Parathyroid adenoma (tissue), 2 donors: Measurements from ENCODE around the gene DDO.

Experiments used
- H2AFZ ChIP-seq: fragments of 300-600 bp; sonication (generic); one replicate; pipeline ENCODE4 v1.7.0; 2017; ENCODE audit warnings: antibody characterized with exemption, mild to moderate bottlenecking
- H3K27ac ChIP-seq: fragments of 300-600 bp; sonication (generic); one replicate; pipeline ENCODE4 v1.7.0; 2017
- H3K27me3 ChIP-seq: fragments of 300-600 bp; sonication (generic); one replicate; pipeline ENCODE4 v1.7.0; 2017; ENCODE audit warnings: low read length; ENCODE audit not compliant: control insufficient read depth, insufficient read depth
- H3K36me3 ChIP-seq: fragments of 300-600 bp; sonication (generic); one replicate; pipeline ENCODE4 v1.7.0; 2017; ENCODE audit warnings: low read length; ENCODE audit not compliant: control insufficient read depth, insufficient read depth
- H3K4me1 ChIP-seq: fragments of 300-600 bp; sonication (generic); one replicate; pipeline ENCODE4 v1.7.0; 2017; ENCODE audit warnings: control low read depth
- H3K4me2 ChIP-seq: fragments of 300-600 bp; sonication (generic); one replicate; pipeline ENCODE4 v1.7.0; 2017; ENCODE audit warnings: low read length
- H3K4me3 ChIP-seq: fragments of 300-600 bp; sonication (generic); one replicate; pipeline ENCODE4 v1.7.0; 2017; ENCODE audit warnings: low read depth, low read length
- H3K79me2 ChIP-seq: fragments of 300-600 bp; sonication (generic); one replicate; pipeline ENCODE4 v1.7.0; 2017; ENCODE audit warnings: control low read depth
- H3K9ac ChIP-seq: fragments of 300-600 bp; sonication (generic); one replicate; pipeline ENCODE4 v1.7.0; 2017; ENCODE audit warnings: mild to moderate bottlenecking
- H3K9me3 ChIP-seq: fragments of 300-600 bp; sonication (generic); one replicate; pipeline ENCODE4 v1.7.0; 2017; ENCODE audit warnings: low read length; ENCODE audit not compliant: control insufficient read depth
- CTCF ChIP-seq: fragments of 300-600 bp; sonication (generic); IDR thresholded peaks from one replicate; pipeline ENCODE4 v1.7.0; 2017; ENCODE audit warnings: antibody characterized with exemption, mild to moderate bottlenecking
- donor health status: primary hyperparathyroidism.

The DDO gene

GRCh38 chr6:110357298-110357663 lies 58.1 kb downstream of the DDO start:
- H3K4me1 ChIP-seq, result no peaks in the 10 kb centered on the region
- no peak overlapping the region for H3K27ac ChIP-seq

GRCh38 chr6:110356778-110357177 lies 58.6 kb downstream of the DDO start:
- H3K79me2 ChIP-seq, result no peaks in the 10 kb centered on the region
- H3K27ac ChIP-seq, result no peak overlapping the region
- no peak overlapping the region for H3K9ac ChIP-seq
- H3K27me3 ChIP-seq, result no peaks in the 10 kb centered on the region
- H3K9me3 ChIP-seq, result no peaks in the 10 kb centered on the region
- H2AFZ ChIP-seq, result no peak overlapping the region
- no peaks in the 10 kb centered on the region for H3K4me1 ChIP-seq
- TF ChIP-seq CTCF, result no peak
- no peaks in the 10 kb centered on the region for H3K36me3 ChIP-seq
- no peak overlapping the region for H3K4me2 ChIP-seq
- no peak overlapping the region for H3K4me3 ChIP-seq

More at GRCh38 chr6:110357298-110357663, 58.1 kb downstream of the DDO start:
- no peak for TF ChIP-seq CTCF
- Histone ChIP-seq H2AFZ (peak overlapping the region; percentile 99), H3K9ac (no peak overlapping the region), H3K4me2 (peak overlapping the region; percentile 71), H3K27me3 (no peaks in the 10 kb centered on the region), H3K9me3 (no peaks in the 10 kb centered on the region), H3K4me3 (peak overlapping the region; percentile 40), H3K79me2 (no peaks in the 10 kb centered on the region), H3K36me3 (no peaks in the 10 kb centered on the region)

- Histone ChIP-seq H3K9me3 (no peaks in the 10 kb centered on the region), H3K4me1 (no peaks in the 10 kb centered on the region), H3K4me2 (no peak overlapping the region), H3K36me3 (no peaks in the 10 kb centered on the region), H3K79me2 (no peaks in the 10 kb centered on the region), H3K9ac (no peak overlapping the region), H2AFZ (no peak overlapping the region), H3K27me3 (no peaks in the 10 kb centered on the region), H3K4me3 (no peak overlapping the region), H3K27ac (no peak overlapping the region)
- TF ChIP-seq CTCF, result no peak
Measured at GRCh38 chr6:110355727-110356126, 59.6 kb downstream of the DDO start.

GRCh38 chr6:110355022-110355421 lies 60.4 kb downstream of the DDO start:
- H3K4me1 ChIP-seq, result no peaks in the 10 kb centered on the region
- no peak overlapping the region for H3K27ac ChIP-seq
- H3K9ac ChIP-seq, result no peak overlapping the region
- no peaks in the 10 kb centered on the region for H3K36me3 ChIP-seq
- no peaks in the 10 kb centered on the region for H3K9me3 ChIP-seq
- no peak for TF ChIP-seq CTCF
- no peak overlapping the region for H3K4me3 ChIP-seq
- H3K27me3 ChIP-seq, result no peaks in the 10 kb centered on the region
- no peaks in the 10 kb centered on the region for H3K79me2 ChIP-seq
- H2AFZ ChIP-seq, result no peak overlapping the region
- H3K4me2 ChIP-seq, result no peak overlapping the region

- TF ChIP-seq CTCF, result no peak
- no peak overlapping the region for H2AFZ ChIP-seq
- no peak overlapping the region for H3K9ac ChIP-seq
- H3K36me3 ChIP-seq, result no peaks in the 10 kb centered on the region
- no peak overlapping the region for H3K4me2 ChIP-seq
- no peaks in the 10 kb centered on the region for H3K4me1 ChIP-seq
- no peaks in the 10 kb centered on the region for H3K9me3 ChIP-seq
- no peaks in the 10 kb centered on the region for H3K79me2 ChIP-seq
- H3K27me3 ChIP-seq, result no peaks in the 10 kb centered on the region
- H3K27ac ChIP-seq, result no peak overlapping the region
- no peak overlapping the region for H3K4me3 ChIP-seq
Measured at GRCh38 chr6:110354153-110354552, 61.2 kb downstream of the DDO start.
